ENCODE results near the gene RBP5.

The RBP5 gene

GRCh38 chr12:7145671-7146070, 17.0 kb upstream of the RBP5 start:
- no peak for DNase-seq (ENCODE audit: low spot score)

GRCh38 chr12:7144414-7145120, 15.9 kb upstream of the RBP5 start:
- peak; percentile 30 for DNase-seq (ENCODE audit: low spot score)

- no peak for DNase-seq (ENCODE audit: low spot score)
Observed at GRCh38 chr12:7143564-7143963, 14.9 kb upstream of the RBP5 start.

- no peak for DNase-seq (ENCODE audit: low spot score)
Observed at GRCh38 chr12:7142809-7143465, 14.2 kb upstream of the RBP5 start.

- peak; percentile 51 for DNase-seq (ENCODE audit: low spot score)
Observed at GRCh38 chr12:7142056-7142644, 13.5 kb upstream of the RBP5 start.

GRCh38 chr12:7141351-7142005, 12.8 kb upstream of the RBP5 start:
- DNase-seq (ENCODE audit: low spot score): no peak

- DNase-seq (ENCODE audit: low spot score): no peak
Observed at GRCh38 chr12:7139200-7139599, 10.5 kb upstream of the RBP5 start.

GRCh38 chr12:7137908-7138307, 9.2 kb upstream of the RBP5 start:
- no peak for DNase-seq (ENCODE audit: low spot score)

GRCh38 chr12:7136676-7137075, 8.0 kb upstream of the RBP5 start:
- no peak for DNase-seq (ENCODE audit: low spot score)

- DNase-seq (ENCODE audit: low spot score): no peak
Observed at GRCh38 chr12:7136071-7136470, 7.4 kb upstream of the RBP5 start.

GRCh38 chr12:7134396-7135166, 5.9 kb upstream of the RBP5 start:
- DNase-seq (ENCODE audit: low spot score): no peak

- peak; percentile 9 for DNase-seq (ENCODE audit: low spot score)
Observed at GRCh38 chr12:7131502-7131866, 2.8 kb upstream of the RBP5 start.

- peak; percentile 51 for DNase-seq (ENCODE audit: low spot score)
Observed at GRCh38 chr12:7130701-7131501, 2.2 kb upstream of the RBP5 start.

GRCh38 chr12:7129872-7130691, 1.4 kb upstream of the RBP5 start, which contains the start of gene CLSTN3:
Gene CLSTN3, plus strand, starts transcription at chr12:7130371. Its CDS starts 278 bp downstream, at chr12:7130649.
- DNase-seq (ENCODE audit: low spot score): peak; percentile 91

- DNase-seq (ENCODE audit: low spot score): no peak
Observed at GRCh38 chr12:7129287-7129871, 690 bp upstream of the RBP5 start.

- no peak for DNase-seq (ENCODE audit: low spot score)
Observed at GRCh38 chr12:7127916-7128626, 618 bp downstream of the RBP5 start.

GRCh38 chr12:7125632-7126227, 3.0 kb downstream of the RBP5 start:
- no peak for DNase-seq (ENCODE audit: low spot score)

GRCh38 chr12:7123806-7124522, 4.7 kb downstream of the RBP5 start:
- DNase-seq (ENCODE audit: low spot score): no peak
